ENCODE data around the gene TTC7B. TPM values are rescaled to one million over a fixed set of nuclear protein-coding genes. Genes with fewer than 3 reads are reported as not detected.

TTC7B gene
- total RNA-seq, 4 donors from 2014 or later, result 31.0 to 49.7 (median 45.1) TPM

GRCh38 chr14:90805662-90806540 is 10.3 kb downstream of the TTC7B start:
- TF ChIP-seq CTCF (IDR thresholded peaks at IDR 0.05; ENCODE audit: low read depth), result no peak

GRCh38 chr14:90805084-90805391 is 11.2 kb downstream of the TTC7B start:
- TF ChIP-seq CTCF (IDR thresholded peaks at IDR 0.05; ENCODE audit: low read depth), result no peak

GRCh38 chr14:90804292-90805083 is 11.7 kb downstream of the TTC7B start:
- TF ChIP-seq CTCF (IDR thresholded peaks at IDR 0.05; ENCODE audit: low read depth), result no peak

GRCh38 chr14:90803249-90803648 is 13.0 kb downstream of the TTC7B start:
- no peak for TF ChIP-seq CTCF (IDR thresholded peaks at IDR 0.05; ENCODE audit: low read depth)

- TF ChIP-seq CTCF (IDR thresholded peaks at IDR 0.05; ENCODE audit: low read depth), result no peak
These were observed 16.8 kb downstream of the TTC7B start for GRCh38 chr14:90799420-90799819.

DNA sequence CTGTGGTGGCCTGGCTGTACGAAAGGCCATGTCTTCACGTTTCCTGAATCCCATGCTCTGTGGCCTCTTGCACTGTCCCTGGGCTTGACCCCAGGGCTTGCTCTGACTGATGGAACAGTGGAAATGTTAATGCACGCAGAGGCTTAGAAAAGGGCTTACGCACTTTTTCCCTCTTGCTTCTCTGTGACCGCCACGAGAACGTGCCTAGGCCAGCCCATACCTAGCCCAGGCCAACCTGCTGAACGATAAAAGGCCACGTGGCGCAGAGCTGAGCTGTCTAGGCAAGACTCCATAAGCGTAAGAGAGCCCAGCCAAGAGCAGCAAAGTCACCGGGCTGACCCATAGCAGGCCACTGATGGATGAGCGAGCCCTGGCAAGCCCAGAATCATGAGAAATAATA is 18.3 kb downstream of the TTC7B start:
- TF ChIP-seq CTCF (IDR thresholded peaks at IDR 0.05; ENCODE audit: low read depth), result no peak

- TF ChIP-seq CTCF (IDR thresholded peaks at IDR 0.05; ENCODE audit: low read depth), result no peak
These were observed 18.8 kb downstream of the TTC7B start for GRCh38 chr14:90797451-90797850.

All from subcutaneous adipose tissue (tissue), 4 donors.